ENCODE measurements around the gene EDC4. TPM values are rescaled to one million over a fixed set of nuclear protein-coding genes. Genes with fewer than 3 reads are reported as not detected.

Gene EDC4
- total and polyA plus RNA-seq, 2 of the 13 experiments (the other 11 are each of a cell fraction or from before 2014, with no cell fraction given), result 51.4 to 59.1 TPM

- 0 out of 2 replicates have a peak, but pooled peaks have one; percentile 67 for TF ChIP-seq ZNF687 (CRISPR knock-in tag; IDR thresholded peaks at IDR 0.05)
These were observed 21.0 kb downstream of the EDC4 start (continued) for GRCh38 chr16:67893743-67894399.

- CTCF ChIA-PET (ENCODE audit: low intra/inter-chr PET ratio, low total read pairs), result no interaction called here
- no peak overlapping the region for H3K9ac ChIP-seq (ENCODE audit: insufficient read depth, low read depth, low read length)
- intact Hi-C loops (cut with micrococcal nuclease; ENCODE audit: unreplicated experiment) (no loop called here), in situ Hi-C loops (cut with HindIII; ENCODE audit: extremely low pct_ligation_motif_present, low pct_unique_long_range_greater_than_20kb) (no loop called here)
- H3K9me3 ChIP-seq (ENCODE audit: low read length), result no peaks in the 10 kb centered on the region
- WGBS (ENCODE audit: low lambda C conversion rate), result 99% methylated on average over 3 of the region's 3 CpGs
- FAIRE-seq, result no peak
- no peak overlapping the region for H3K4me3 ChIP-seq (replicated peaks in 1 of 3; ENCODE audit: insufficient read depth in 1 of 3, low read depth in 2 of 3, low read length in 3 of 3)
- H3K27me3 ChIP-seq (ENCODE audit: control insufficient read depth in 1 of 2, insufficient read depth in 2 of 2, low read length in 2 of 2), result no peaks in the 10 kb centered on the region; a peak in 1 of 5 replicates
- no peak overlapping the region for H3K27ac ChIP-seq (ENCODE audit: extremely low read length, insufficient read depth, low read length)
- no TSS peak for BruUV-seq (replicated peaks)
- peaks cover 1 to 3% of the 10 kb centered on the region in 2 experiments; a peak in 2 of 5 replicates for H3K36me3 ChIP-seq (replicated peaks in 1 of 2; ENCODE audit: control insufficient read depth in 1 of 2, insufficient read depth in 2 of 2, low read length in 2 of 2)
- ATAC-seq, result no peak
- H4K20me1 ChIP-seq (ENCODE audit: insufficient read depth, low read length), result peaks cover 16% of the 10 kb centered on the region
- H3K79me2 ChIP-seq (ENCODE audit: insufficient read depth, low read length), result peaks cover 45% of the 10 kb centered on the region
- POLR2A ChIA-PET, result interaction anchor here (1.6 to 2.2 kb wide), 2 partner anchors 39 to 46 kb away, joined by 7 to 9 read pairs; partner anchors contain the start of genes LCAT and PSMB10
- no peak for DNase-seq (ENCODE audit: low spot score)
- no peak overlapping the region for H3K4me2 ChIP-seq (ENCODE audit: low read depth, low read length)
- H3K4me1 ChIP-seq (ENCODE audit: insufficient read depth, low read length), result peaks cover 66% of the 10 kb centered on the region
- no peak for TF ChIP-seq MNT (IDR thresholded peaks at IDR 0.05)
- TF ChIP-seq RXRA (CRISPR knock-in tag; IDR thresholded peaks at IDR 0.05), result no peak
- TF ChIP-seq DR1 (CRISPR knock-in tag; IDR thresholded peaks at IDR 0.05), result no peak
- no peak for TF ChIP-seq ATAD3A (CRISPR knock-in tag; IDR thresholded peaks at IDR 0.05)
- TF ChIP-seq BCL6 (CRISPR knock-in tag; IDR thresholded peaks at IDR 0.05), result no peak
- TF ChIP-seq MYNN (CRISPR knock-in tag; IDR thresholded peaks at IDR 0.05; ENCODE audit: low read depth), result no peak
- TF ChIP-seq ZKSCAN1 (IDR thresholded peaks at IDR 0.05; ENCODE audit: low read length), result no peak
- no peak for TF ChIP-seq ZKSCAN8 (CRISPR knock-in tag; IDR thresholded peaks at IDR 0.05; ENCODE audit: borderline replicate concordance)
- TF ChIP-seq HNF4G (IDR thresholded peaks at IDR 0.05; ENCODE audit: borderline replicate concordance, low read depth, low read length), result no peak
- no peak for TF ChIP-seq HNF4G (CRISPR knock-in tag; IDR thresholded peaks at IDR 0.05; ENCODE audit: borderline replicate concordance, low read depth)
- H2AFZ ChIP-seq (ENCODE audit: low read length), result no peak overlapping the region
These were observed 24.4 kb downstream of the EDC4 start for GRCh38 chr16:67897231-67897630.
